ENCODE data around the gene ADAM10.

Gene ADAM10

DNA sequence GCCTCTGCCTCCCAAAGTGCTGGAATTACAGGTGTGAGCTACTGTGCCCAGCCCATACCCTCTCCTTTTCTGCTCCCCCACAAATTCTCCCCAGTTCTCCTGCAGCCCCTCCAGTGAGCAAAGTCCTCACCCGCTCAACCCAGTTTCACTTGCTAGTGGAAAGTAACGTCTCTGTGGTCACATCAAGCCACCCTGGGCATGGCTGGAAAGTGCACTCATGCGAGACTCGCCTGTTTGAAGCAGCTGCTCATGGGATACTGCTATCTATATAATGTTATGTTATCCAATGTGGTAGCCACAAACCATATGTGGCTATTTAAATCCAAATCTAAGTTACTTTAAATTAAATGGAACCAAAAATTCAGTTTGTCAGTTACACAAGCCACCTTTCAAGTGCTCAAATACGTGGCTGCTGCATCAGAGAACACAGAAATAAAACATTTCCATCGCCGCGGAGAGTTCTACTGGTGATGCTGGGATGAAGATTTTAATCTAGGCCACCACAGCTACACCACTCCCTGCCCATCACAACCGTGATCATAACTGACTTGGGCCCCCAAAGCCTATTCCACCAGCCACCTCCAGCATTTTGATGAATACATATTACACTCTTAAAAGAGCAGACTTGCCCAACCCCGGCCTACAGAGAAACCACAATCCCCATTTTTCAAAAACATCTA lies 198.3 kb downstream of the ADAM10 start:
- no peak for DNase-seq (ENCODE audit: low spot score)

DNA sequence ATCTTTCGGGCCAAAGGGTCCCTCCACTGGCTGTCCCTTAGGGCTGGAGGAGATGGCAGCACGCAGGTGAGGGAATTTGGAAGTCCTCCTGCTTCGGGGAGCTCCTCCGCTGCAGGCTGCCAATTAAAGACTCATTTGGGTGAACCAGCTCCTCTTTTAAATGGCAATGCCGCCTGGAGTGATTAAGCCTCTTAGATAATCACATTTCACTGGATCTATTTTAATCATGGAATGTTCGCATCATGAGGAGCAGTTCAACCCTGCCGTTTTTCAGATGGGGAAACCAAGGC lies 199.8 kb downstream of the ADAM10 start:
- no peak for DNase-seq (ENCODE audit: low spot score)

DNA sequence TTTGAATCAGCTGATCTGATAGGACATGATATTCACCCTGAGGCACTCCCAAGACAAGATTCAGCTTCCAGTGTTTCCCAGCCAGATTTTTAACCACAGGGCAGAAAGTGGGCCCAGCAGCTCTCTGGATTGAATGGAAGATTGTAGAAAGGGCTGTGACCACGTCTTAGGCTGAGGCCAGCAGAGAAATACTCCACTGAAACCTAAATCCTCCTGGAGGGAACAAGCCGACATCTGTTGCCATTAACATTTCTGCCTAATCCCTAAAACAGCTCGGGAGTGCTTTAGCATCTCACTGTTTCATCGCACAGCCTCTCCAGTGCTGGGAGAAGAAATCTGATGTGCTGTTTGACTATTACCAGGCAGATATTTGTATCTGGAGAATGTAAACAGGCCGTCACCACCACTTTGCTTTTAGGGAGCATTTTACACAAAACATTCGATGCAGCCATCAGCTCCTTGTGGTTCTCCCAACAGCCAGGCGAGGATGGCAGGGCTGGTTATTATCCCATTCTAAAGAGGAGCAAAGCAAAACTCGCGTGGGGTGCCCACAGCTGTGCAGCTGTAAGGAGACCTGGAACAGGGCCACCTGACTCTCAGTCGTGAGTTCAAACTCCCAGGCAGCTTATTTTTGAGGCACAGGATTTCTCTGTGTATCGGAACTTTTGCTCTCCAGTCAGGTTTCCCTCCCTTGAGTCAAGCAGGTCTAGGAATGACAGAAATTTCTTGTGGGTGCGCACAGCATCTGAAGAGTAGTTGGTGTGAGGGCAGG lies 200.3 kb downstream of the ADAM10 start:
- DNase-seq (ENCODE audit: low spot score): no peak

DNA sequence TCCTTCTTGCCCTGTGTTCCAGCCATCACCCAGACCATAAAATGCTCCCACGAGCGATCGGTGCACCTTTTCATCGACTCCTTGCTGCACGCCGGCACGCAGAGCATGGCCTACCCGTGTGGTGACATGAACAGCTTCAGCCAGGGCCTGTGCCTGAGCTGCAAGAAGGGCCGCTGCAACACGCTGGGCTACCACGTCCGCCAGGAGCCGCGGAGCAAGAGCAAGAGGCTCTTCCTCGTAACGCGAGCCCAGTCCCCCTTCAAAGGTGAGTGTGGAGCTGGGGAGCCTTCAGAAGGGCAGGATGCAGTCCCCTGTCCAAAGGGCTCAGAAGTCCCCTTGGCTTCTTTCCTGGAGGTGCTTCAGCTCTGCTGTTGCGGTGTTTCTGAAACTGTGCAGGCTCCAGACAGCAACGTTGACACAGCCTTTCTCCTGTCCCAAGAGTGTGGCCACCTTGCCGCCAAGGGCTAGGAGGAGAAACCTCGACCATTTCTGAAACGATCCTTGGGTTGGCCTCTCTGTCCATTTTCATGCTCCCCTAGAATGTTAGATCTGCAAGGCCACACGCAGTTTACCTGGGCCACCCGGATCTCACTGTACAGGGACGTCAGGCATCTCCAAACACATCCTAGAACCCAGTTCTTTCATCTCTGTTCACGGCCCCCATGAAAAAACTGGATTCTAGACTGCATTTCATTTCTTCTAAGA lies 201.0 kb downstream of the ADAM10 start:
- DNase-seq (ENCODE audit: low spot score): no peak

DNA sequence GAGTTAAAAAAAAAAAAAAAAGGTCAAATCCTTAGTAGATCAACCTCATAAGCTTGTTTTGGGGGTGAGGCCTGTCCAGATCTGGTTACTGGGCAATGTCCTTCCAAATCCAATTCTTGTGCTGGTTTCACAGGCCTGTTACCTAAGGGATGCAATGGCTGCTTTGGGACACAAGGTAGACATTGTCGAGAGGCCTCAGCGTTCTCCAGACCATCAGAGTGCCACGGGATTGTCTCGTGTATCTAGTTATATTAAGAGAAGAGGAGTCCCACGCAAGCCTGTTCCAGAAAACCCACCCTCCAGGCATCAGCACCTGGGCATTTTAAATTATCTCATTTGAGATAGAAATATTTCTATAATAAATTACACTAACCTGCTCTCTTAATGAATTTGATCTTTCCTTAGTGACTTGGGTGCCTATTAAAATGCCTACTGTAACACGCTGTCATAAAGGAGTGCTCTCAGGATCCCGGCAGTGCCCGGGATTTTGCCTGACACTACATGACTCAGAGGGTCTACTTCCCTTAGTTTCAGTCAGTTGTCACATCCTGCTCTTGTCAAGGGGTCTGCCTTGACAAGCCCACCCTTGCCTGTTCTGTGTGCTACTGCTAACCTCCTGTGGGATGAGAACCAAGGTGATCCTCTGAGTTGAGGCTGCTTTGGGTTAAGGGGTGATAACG lies 201.7 kb downstream of the ADAM10 start:
- DNase-seq (ENCODE audit: low spot score): no peak

DNA sequence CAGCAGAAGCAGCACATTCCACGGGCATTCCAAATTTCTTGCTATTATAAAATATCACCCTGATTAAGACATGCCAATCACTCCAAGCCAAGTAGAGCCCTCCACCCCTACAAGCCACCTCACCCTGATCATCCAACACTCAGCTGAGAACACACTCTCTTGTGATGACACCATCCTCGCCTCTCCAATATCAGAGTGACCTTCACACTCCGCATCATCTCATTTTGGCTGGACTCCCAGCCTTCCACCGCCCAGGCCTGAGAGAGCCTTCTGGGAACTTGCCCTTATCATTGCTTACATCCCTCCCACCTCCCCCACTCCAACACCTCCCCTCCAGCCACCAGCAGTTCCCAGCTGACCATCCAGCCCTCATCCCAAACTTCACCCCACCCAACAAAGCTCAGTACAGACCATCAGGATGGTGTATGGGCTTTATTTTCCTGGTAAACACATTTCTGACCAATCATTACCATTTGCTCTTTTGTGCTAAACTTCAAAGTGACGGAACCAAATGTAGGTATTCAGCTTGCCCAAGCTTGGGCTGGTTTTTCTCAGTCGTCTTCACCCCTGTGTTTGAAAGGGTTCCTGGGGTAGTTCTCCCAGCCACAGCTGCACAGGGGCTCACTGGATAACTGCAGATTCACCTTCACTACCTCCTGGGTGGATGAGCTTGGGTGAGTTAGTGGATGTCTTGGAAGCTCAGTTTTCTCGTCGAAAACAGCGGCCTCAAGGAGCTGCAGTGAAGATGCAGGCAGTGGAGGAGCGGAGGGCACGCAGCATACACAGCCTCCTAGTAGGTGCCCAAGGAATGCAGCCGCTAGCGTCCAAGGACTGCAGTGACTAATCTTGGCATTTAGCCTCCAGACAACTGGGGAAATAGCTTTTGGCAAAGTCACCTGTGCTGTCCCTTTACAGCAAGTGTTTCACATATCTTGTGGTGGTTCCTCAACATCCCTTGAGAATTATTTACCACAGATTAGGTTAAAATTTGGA lies 202.6 kb downstream of the ADAM10 start:
- no peak for DNase-seq (ENCODE audit: low spot score)

DNA sequence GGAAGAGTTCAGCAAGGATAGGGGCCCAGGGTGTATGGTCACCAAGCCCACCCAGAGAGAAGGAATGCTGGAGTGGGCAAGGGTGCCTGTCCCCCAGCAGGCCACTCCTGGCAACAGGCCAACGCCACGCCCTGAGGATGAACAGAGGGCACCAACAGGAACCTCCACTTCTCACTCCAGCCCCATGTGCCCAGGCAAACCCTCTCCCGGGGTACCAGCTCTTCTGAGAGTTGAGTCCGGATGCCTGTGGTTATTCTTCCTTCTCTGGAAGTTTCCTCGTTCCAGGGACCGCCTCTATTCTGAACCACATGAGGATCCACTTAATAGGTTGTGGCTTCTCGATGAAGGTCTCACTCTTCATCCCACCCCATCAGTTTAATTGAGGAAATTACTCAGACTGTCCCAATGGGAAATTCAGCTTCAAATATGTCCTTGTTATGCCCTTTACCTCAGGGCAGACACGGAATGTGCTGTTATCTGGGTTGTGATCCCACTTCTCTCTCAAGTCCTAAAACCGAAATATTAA lies 203.4 kb downstream of the ADAM10 start:
- no peak for DNase-seq (ENCODE audit: low spot score)

DNA sequence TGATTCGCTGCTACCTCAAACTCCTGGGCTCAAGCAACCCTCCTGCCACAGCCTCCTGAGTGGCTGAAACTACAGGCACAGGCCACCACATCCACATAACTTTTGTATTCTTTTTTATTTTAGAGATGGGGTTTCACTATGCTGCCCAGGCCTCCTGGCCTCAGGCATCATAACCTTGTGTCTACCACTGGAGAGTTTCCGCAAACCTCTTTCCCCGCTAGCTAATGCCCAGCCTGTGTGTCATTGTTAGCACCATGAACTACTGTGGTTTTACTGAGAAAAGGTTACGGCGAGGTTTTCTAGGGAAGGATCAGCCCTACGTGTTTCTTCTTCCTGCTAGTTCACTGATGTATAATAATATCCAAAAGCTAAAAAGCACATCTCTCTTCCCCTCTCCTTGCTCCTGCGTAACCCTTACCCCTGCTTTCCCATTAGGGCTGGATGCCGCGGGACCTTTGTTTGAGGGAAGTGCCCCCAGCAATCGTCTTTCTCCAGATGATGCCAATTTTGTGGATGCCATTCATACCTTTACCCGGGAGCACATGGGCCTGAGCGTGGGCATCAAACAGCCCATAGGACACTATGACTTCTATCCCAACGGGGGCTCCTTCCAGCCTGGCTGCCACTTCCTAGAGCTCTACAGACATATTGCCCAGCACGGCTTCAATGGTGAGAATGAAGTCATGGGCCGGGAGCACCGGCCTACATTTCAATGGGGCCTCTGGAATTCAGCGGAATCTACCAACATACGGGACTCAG lies 204.0 kb downstream of the ADAM10 start:
- DNase-seq (ENCODE audit: low spot score): peak; percentile 69

DNA sequence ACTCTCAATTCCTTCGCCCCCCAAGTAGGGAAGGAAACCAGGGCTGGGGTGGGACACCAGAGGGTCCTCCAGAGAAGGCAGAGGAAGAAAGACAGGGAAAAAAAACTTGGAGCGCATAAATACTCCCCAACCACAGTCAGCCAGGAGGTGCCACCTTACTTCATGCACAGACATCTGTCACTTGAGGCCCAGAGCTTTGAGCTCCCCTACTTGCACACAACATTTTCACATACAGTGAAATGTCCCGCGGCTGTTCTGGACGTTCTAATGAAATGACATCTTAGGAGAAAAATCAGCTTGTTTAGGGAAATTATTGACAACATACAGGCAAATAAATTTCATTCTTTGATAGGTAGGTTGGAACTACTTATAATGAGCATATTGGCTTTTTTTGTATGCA lies 204.8 kb downstream of the ADAM10 start:
- DNase-seq (ENCODE audit: low spot score): no peak

DNA sequence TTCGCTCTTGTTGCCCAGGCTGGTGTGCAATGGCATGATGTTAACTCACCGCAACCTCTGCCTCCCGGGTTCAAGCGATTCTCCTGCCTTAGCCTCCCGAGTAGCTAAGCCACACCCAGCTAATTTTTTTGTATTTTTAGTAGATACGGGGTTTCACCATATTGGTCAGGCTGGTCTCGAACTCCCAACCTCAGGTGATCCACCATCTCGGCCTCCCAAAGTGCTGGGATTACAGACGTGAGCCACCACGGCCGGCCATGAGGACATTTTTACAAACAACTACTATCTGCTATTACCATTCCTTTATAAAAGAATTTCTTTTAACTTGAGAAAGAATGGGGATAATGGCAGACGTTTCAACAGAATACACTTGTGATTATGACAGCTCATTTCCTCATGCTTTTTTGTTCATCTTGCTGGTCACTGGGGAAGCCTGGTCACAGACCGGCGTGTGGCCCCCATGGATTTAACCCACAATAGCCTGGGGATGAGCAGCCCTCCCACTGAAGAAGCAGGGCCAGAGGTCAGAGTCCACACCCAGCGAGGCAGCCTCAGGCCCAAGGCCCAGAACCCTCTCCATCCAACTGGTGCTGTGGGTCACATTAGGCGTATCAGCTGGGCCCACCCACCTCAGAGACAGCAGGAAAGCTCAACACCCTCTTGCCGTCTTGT lies 205.7 kb downstream of the ADAM10 start:
- no peak for DNase-seq (ENCODE audit: low spot score)

DNA sequence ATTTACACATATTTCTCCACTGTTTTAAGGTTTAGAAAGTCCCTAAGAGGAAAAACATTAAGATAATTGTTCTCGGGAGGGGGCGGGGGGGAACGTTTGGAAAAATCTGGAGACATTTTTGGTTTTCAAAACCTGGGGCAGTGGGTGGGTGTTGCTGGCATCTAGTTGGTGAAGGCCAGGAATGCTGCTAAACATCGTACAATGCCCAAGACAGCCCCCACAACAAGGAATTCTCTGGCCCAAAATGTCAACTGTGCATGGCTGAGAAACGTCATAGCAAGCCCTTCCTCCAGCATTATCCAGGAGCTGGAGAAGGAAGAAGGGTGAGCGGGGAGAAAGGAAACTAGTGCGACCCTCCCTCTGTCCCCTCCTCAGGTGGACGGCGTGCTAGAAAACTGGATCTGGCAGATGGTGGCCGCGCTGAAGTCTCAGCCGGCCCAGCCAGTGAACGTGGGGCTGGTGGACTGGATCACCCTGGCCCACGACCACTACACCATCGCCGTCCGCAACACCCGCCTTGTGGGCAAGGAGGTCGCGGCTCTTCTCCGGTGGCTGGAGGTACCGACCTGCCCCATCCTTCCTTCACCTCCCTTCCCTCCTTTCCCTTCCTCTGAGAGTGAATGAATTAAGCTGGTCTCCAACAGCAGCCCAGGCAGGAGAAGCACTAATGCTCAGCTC lies 208.0 kb downstream of the ADAM10 start:
- DNase-seq (ENCODE audit: low spot score): no peak

DNA sequence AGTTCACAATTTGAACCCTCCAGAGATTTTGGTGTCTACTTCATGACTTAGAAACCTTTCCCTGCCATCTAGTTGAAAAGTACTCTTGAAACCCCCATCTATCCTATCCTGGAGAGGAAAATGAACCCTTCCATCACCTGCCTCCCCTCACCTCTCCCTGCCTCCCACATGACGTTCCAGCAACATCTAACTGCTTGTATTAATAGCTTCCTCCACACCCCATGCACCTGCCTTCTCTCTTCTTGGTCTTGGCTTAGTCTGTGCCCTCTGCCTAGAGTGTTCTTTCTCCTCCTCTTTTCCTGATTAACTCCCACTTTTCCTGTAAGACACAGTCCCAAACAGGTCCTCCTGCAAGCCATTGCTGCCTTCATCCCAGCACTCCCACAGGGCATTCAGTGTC lies 210.0 kb downstream of the ADAM10 start:
- DNase-seq (ENCODE audit: low spot score): no peak

DNA sequence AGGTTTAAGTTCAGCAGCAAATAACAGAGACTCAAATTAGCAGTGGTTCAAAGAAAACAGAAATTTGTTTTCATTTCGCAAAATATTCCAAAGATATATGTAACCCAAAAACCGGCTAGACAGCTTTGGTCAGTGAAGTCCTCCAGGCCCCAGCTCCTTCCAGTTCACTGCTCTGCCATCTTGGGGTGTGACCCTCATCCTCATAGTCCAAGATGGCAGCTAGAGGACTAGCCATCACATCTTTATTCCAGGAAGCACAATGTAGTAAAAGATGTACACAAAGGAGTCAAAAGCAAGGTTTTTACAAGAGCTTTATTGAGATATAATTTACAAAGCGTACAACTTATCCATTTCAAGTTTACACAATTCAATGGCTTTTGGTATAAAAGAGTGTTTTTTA lies 210.6 kb downstream of the ADAM10 start:
- DNase-seq (ENCODE audit: low spot score): no peak
